ENCODE measurements around the gene ARPP19. TPM values are rescaled to one million over a fixed set of nuclear protein-coding genes. Genes with fewer than 3 reads are reported as not detected.
"Not testable (repeated sequence)": the region's sequence is repeated elsewhere in the genome, so short reads cannot be mapped to it uniquely, and the experiment has no call there.

The ARPP19 gene
- total RNA-seq, 1 donor from 2014 or later: 150 TPM

GRCh38 chr15:52566889-52567288, 1.9 kb downstream of the ARPP19 start:
- Histone ChIP-seq H3K4me1 (peaks cover 51% of the 10 kb centered on the region), H3K9me3 (no peaks in the 10 kb centered on the region), H3K27me3 (ENCODE audit: low read depth) (no peaks in the 10 kb centered on the region), H3K4me3 (peak overlapping the region; percentile 82), H3K36me3 (no peaks in the 10 kb centered on the region), H3K27ac (no peak overlapping the region)
- DNase-seq (no peak), ATAC-seq (no peak)
- intact Hi-C loops (cut with DNase I): no loop called here
- no peak for TF ChIP-seq CTCF (IDR thresholded peaks at IDR 0.05)

- DNase-seq; H3K9me3 ChIP-seq; H3K4me3 ChIP-seq; intact Hi-C loops (cut with DNase I); H3K27me3 ChIP-seq (ENCODE audit: low read depth); H3K36me3 ChIP-seq; ATAC-seq; H3K27ac ChIP-seq: not testable (repeated sequence)
- H3K4me1 ChIP-seq: peaks cover 63% of the 10 kb centered on the region
These were observed 3.1 kb downstream of the ARPP19 start for GRCh38 chr15:52565417-52566358.

- H3K9me3 ChIP-seq: no peaks in the 10 kb centered on the region
- H3K4me3 ChIP-seq: no peak overlapping the region
- no peaks in the 10 kb centered on the region for H3K36me3 ChIP-seq
- no peak for TF ChIP-seq CTCF (IDR thresholded peaks at IDR 0.05)
- ATAC-seq: no peak
- H3K4me1 ChIP-seq: peaks cover 83% of the 10 kb centered on the region
- intact Hi-C loops (cut with DNase I): no loop called here
- H3K27ac ChIP-seq: no peak overlapping the region
- DNase-seq: no peak
- H3K27me3 ChIP-seq (ENCODE audit: low read depth): no peaks in the 10 kb centered on the region
These were observed 5.2 kb downstream of the ARPP19 start for GRCh38 chr15:52563501-52564060.

- intact Hi-C loops (cut with DNase I): no loop called here
- peaks cover 13% of the 10 kb centered on the region for H3K36me3 ChIP-seq
- ATAC-seq: peak in 1 of 2 donors; percentile 35
- TF ChIP-seq CTCF (IDR thresholded peaks at IDR 0.05): no peak
- H3K9me3 ChIP-seq: no peaks in the 10 kb centered on the region
- peaks cover 69% of the 10 kb centered on the region for H3K4me1 ChIP-seq
- H3K27ac ChIP-seq: no peak overlapping the region
- no peak overlapping the region for H3K4me3 ChIP-seq
- no peaks in the 10 kb centered on the region for H3K27me3 ChIP-seq (ENCODE audit: low read depth)
- no peak for DNase-seq
These were observed 9.3 kb downstream of the ARPP19 start for GRCh38 chr15:52559575-52559974.

GRCh38 chr15:52559022-52559421, 9.8 kb downstream of the ARPP19 start:
- ATAC-seq (peak in 1 of 2 donors; percentile 14), DNase-seq (no peak)

More at GRCh38 chr15:52559022-52559421, 9.8 kb downstream of the ARPP19 start:
- H3K36me3 ChIP-seq: peaks cover 18% of the 10 kb centered on the region
- no peak overlapping the region for H3K4me3 ChIP-seq
- intact Hi-C loops (cut with DNase I): no loop called here
- no peaks in the 10 kb centered on the region for H3K27me3 ChIP-seq (ENCODE audit: low read depth)
- H3K9me3 ChIP-seq: no peaks in the 10 kb centered on the region
- no peak for TF ChIP-seq CTCF (IDR thresholded peaks at IDR 0.05)
- peaks cover 66% of the 10 kb centered on the region for H3K4me1 ChIP-seq
- H3K27ac ChIP-seq: no peak overlapping the region
